GM19463 (cell line): ENCODE results near the gene APOC1.

Experiments
- ATAC-seq: cut with Tn5 transposase; IDR thresholded peaks from one replicate; pipeline ENCODE4 v1.9.1; 2021; ENCODE audit warnings: mild to moderate bottlenecking, moderate library complexity; ENCODE audit not compliant: unreplicated experiment

The APOC1 gene

DNA sequence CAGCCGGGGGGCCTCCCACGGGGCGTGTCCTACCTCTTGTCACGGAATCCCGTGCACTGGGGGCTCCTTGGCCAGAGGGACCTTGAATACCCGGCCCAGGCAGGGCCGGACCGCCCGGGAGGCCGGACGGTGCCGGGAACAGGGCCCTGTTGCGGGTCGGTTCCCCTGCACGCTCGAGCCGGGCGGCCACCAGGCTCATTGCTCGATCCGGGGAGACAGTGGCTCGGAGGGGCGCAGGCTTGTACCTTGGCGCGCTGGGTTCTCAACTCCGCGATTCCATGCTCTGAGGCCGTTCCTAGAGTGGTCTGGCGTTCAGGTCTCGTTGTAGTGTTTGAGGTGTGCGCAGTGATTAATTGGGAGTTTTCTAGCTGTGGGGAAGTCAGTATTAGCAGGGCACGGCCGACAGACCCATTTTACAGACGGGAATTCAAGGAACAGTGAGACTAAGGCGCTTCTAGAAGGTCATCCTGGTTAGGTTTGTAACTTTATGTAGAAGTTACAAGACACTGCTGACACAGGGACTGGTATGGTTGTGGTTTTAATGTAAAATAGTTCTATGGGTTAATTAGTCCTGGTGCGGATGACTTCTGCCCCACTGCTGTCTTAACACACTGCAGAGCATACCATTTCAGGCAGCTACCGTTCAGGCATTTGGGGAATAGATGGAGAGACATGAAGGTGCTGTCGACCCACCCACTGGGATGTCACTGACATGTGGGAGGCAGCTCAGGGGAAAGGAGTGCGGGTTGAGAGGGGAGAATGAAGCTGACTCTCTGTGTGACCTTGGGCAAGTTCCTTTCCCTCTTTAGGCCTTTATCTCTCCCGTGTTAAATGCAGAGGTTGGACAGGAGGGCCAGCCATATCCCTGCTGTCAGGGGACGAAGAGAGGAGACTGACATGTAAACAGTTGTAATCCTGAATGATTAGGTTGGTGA lies 41.4 kb downstream of the APOC1 start:
- peak; percentile 19 for ATAC-seq

DNA sequence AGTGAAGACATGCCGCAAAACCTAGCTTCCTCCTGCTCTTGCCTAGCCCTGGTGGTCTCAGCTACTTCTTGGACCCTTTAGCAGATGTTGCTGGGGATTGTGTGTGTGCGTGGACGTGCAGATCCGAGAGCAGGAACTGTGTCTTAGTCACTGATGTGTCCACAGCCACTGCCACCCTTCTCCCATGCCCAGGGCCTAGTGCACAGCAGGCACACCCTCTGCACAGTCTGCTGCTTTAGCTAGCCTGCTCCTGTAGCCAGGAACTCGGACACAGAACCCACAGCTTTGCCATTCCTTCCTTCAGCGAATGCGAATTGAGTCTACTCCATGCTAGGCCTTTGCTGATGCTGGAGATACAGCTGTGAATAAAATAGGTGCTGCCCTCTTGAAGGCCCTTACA lies 43.1 kb downstream of the APOC1 start:
- ATAC-seq = no peak

DNA sequence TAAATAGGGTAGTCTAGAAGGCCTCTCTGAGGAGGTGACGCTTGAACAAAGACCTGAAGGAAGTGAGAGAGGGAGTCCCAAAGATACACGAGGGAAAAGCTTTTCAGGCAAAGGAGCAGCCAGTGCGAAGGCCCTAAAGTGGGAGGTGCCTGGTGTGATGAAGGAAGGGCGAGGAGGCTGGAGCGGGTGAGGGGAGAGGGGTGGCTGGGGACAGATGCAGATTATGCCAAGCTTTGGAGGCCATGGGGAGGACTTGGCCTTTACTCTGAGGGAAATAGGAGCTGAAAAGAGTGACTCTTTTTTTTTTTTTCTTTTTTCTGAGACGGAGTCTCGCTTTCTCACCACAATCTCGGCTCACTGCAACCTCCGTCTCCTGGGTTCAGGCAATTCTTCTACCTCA lies 43.7 kb downstream of the APOC1 start:
- no peak for ATAC-seq

DNA sequence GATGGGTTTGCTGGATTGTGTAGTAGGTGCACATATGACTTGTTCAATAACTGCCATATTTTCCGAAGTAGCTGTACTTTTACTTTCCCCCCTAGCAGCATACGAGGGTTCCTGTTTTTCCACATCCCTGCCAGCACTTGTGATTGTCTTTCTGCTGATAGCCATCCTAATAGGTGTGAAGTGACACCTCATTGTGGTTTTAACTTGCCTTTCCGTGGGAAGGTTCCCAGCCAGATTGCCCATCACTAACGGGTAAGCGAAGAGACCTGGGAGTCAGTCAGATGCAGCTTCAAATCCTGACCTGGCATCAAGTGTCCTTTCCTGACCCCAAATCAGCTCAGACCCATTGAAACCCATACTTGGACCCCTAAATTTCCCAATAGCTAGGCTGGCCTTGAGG lies 45.3 kb downstream of the APOC1 start:
- ATAC-seq = no peak

DNA sequence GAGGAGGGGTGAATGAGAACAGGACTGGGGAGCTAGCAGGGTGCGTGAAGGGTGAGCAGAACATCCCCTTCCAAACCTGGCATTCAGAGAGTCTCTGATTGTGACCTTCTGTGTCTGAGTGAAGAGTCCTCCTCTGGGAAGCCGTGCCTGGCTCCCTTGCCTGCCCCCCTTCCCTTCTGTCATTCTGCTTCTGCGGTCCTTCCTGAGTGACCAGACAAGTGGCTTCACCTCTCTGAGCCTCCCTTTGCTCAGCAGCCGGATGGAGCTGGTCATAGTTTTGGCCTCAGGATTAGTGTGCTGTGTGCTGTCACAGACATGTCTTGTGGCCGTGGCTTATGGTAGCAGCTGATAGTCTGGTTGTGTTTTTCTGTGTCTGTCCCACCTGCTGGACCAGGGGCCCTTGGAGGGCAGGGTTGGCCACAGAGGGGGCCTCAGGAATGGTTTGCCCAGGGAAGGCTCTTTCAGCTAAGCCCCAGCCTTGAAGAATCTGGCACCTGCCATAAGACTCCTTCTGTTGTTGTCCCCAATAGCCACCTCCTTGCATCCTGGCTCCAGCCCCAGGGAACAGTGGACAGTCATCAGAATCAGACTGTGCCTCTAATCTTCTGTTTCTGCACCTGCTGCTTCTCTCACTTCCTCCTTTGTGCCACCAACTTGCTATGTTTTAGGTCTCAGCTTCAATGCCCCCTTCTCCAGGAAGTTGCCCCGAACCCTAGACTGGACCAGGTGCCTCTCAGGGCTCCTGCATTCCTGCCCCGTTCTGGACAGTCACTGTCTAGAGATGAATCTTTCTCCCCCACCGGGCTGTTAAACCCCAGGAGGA lies 46.7 kb downstream of the APOC1 start:
- no peak for ATAC-seq

DNA sequence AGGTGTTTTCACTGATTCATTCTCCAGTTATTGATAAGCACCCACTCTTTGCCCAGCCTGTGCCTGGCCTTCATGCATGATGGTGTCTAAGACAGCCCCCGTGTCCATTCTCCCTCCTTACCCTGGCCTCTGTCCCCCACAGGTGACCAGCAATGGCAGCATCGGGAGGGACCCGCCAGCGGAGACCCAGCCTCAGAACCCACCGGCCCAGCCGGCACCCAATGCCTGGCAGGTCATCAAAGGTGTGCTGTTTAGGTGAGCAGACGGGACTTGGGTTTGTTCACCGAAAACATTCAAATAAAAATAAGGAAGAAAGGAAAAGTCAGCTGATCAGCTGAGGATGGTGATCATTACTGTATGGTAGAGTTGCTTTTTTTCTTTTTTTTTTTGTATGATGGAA lies 47.4 kb downstream of the APOC1 start:
- ATAC-seq = no peak

DNA sequence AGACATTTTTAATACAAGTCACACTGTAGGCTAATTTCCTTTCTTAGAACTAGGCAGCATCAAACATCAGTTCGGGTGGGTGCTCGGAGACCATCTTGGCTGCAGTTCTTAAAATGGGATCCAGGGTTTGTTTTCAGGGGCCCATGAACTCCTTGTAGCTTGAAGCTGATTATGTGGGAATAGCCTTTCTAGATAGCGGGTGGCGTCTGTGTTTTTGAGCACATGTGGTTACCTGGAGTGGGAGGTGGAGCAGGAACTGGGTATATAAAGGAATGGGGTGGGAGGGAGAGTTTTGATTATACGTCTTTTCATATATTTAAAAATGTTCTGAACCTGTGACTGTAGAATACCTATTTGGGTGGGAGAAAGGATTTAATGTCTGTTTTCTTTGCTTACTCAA lies 53.7 kb downstream of the APOC1 start:
- no peak for ATAC-seq

DNA sequence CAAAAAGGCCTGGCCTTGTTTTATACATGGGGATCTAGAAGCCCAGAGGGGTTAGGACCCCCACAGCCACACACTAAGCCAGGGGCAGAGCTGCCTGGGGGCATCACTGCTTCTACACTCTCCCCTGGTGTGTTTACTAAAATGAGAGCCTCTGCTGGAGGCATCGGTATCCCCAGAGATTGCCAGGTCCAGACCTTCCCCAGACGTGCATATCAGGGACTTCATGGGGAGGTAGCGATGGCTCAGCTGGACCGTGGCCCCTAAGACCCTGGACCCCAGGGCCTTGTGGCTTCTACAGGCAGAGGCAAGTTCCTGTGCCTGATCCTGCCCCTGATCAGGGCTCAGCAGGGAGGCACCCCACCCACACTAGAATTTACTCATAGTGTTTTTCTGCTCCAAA lies 54.3 kb downstream of the APOC1 start:
- ATAC-seq = no peak
